Right cardiac atrium (tissue), 5 donors: Measurements from ENCODE around the gene DGKI. TPM values are rescaled to one million over a fixed set of nuclear protein-coding genes. Genes with fewer than 3 reads are reported as not detected.

Experiments used
- ATAC-seq, 2 donors: fragments of 200-7000 bp; cut with Tn5 transposase; one replicate each; pipeline versions ENCODE4 v1.8.0 to v1.9.1; 2020; ENCODE audit warnings: moderate library complexity in 2 of 2, mild to moderate bottlenecking in 1 of 2
- DNase-seq, 3 donors: peaks; one replicate each; pipeline ENCODE4 v3.0.0-alpha.2; 2020
- H3K27ac ChIP-seq: one replicate; pipeline ENCODE4 v1.5.1; 2013; ENCODE audit warnings: mild to moderate bottlenecking, low read length, control low read depth, moderate library complexity
- H3K27me3 ChIP-seq: one replicate; pipeline ENCODE4 v1.6.1; 2013; ENCODE audit not compliant: control insufficient read depth, insufficient read depth
- H3K4me1 ChIP-seq: one replicate; pipeline ENCODE4 v1.6.1; 2013; ENCODE audit warnings: low read length; ENCODE audit not compliant: control insufficient read depth, insufficient read depth
- H3K4me3 ChIP-seq: one replicate; pipeline ENCODE4 v1.5.1; 2013; ENCODE audit warnings: low read length, control low read depth
- H3K9me3 ChIP-seq: one replicate; pipeline ENCODE4 v1.6.1; 2013; ENCODE audit warnings: low read length; ENCODE audit not compliant: control insufficient read depth
- WGBS: extraction: QIAGEN DNeasy Blood & Tissue Kit; methylation state at CpG from one replicate; pipeline ENCODE4 v1.1.7; 2013; 5-methylcytosine and 5-hydroxymethylcytosine counted together
- intact Hi-C, 4 donors: fragments of 100-400 bp; cut with DNase I; formaldehyde crosslinking; loops; one replicate each; pipeline versions ENCODE4 v1.11.0 to v1.14.0; 2022 to 2023
- polyA plus RNA-seq: library from polyadenylated mRNA; stranded (reverse); fragments of 200-250 nt; gene quantifications from one replicate; pipeline ENCODE4 v1.2.3, GENCODE V29; 2013
- total RNA-seq, 4 donors: library from RNA; stranded (reverse); fragmentation: NEBNext Ultra II Directional; extraction: Animal tissue kit (Norgen Biotek cat#: 25700); gene quantifications; one replicate each; pipeline ENCODE4 v1.2.1, GENCODE V29; 2021
- donor health status: healthy with polysubstance abuse.
- donor health status: DM: no; HTN: yes; CAD: no.
- donor health status: DM: no; HTN: no; CAD: no.
- donor health status: DM: no; HTN: yes; CAD: no; lungs with severe emphysema.
- donor health status: DM: yes; HTN: yes; CAD: no.

Gene DGKI
- total and polyA plus RNA-seq, 5 donors, result 2.1 to 14.9 (median 7.7) TPM

GRCh38 chr7:137753948-137754851 is 92.6 kb downstream of the DGKI start:
- DNase-seq, result no peak
- Histone ChIP-seq H3K4me3 (peak overlapping the region; percentile 0), H3K4me1 (peaks cover 5% of the 10 kb centered on the region), H3K9me3 (no peaks in the 10 kb centered on the region), H3K27me3 (peaks cover 2% of the 10 kb centered on the region), H3K27ac (no peak overlapping the region)
- intact Hi-C loops, result no loop called here
- peak in 1 of 2 donors; percentile 31 for ATAC-seq
- 28% methylated on average over 11 of the region's 11 CpGs for WGBS

GRCh38 chr7:137753575-137753947 is 93.2 kb downstream of the DGKI start:
- WGBS, result 61% methylated on average over 3 of the region's 3 CpGs
- DNase-seq, result no peak
- no peak overlapping the region for H3K4me3 ChIP-seq
- no peak for ATAC-seq
- H3K27me3 ChIP-seq, result peaks cover 2% of the 10 kb centered on the region
- H3K4me1 ChIP-seq, result peaks cover 5% of the 10 kb centered on the region
- H3K9me3 ChIP-seq, result no peaks in the 10 kb centered on the region
- intact Hi-C loops, result no loop called here
- no peak overlapping the region for H3K27ac ChIP-seq

- Histone ChIP-seq H3K4me3 (no peak overlapping the region), H3K4me1 (peaks cover 5% of the 10 kb centered on the region), H3K9me3 (no peaks in the 10 kb centered on the region), H3K27ac (no peak overlapping the region), H3K27me3 (peaks cover 2% of the 10 kb centered on the region)
- 57% methylated on average over 4 of the region's 4 CpGs for WGBS
- DNase-seq (no peak), ATAC-seq (no peak)
- intact Hi-C loops, result no loop called here
Observed at GRCh38 chr7:137753067-137753466, 93.7 kb downstream of the DGKI start.

- H3K27me3 ChIP-seq, result peaks cover 2% of the 10 kb centered on the region
- WGBS, result 87% methylated on average over 6 of the region's 6 CpGs
- no peak for ATAC-seq
- H3K9me3 ChIP-seq, result no peaks in the 10 kb centered on the region
- peaks cover 5% of the 10 kb centered on the region for H3K4me1 ChIP-seq
- no peak overlapping the region for H3K27ac ChIP-seq
- intact Hi-C loops, result no loop called here
- H3K4me3 ChIP-seq, result no peak overlapping the region
- DNase-seq, result no peak
Observed at GRCh38 chr7:137751361-137752009, 95.3 kb downstream of the DGKI start.

GRCh38 chr7:137747359-137748031 is 99.3 kb downstream of the DGKI start:
- Histone ChIP-seq H3K27ac (no peak overlapping the region), H3K27me3 (peaks cover 2% of the 10 kb centered on the region), H3K4me1 (no peaks in the 10 kb centered on the region), H3K4me3 (no peak overlapping the region), H3K9me3 (no peaks in the 10 kb centered on the region)
- ATAC-seq (no peak), DNase-seq (no peak)
- WGBS, result 82% methylated on average over 7 of the region's 7 CpGs
- intact Hi-C loops, result no loop called here

- no peaks in the 10 kb centered on the region for H3K27me3 ChIP-seq
- ATAC-seq, result no peak
- H3K4me1 ChIP-seq, result no peaks in the 10 kb centered on the region
- intact Hi-C loops, result no loop called here
- DNase-seq, result no peak
- WGBS, result 96% methylated on average over 2 of the region's 2 CpGs
- no peak overlapping the region for H3K4me3 ChIP-seq
- no peak overlapping the region for H3K27ac ChIP-seq
- no peaks in the 10 kb centered on the region for H3K9me3 ChIP-seq
Observed at GRCh38 chr7:137743021-137743420, 103.8 kb downstream of the DGKI start.

GRCh38 chr7:137742051-137742450 is 104.7 kb downstream of the DGKI start:
- Histone ChIP-seq H3K4me3 (no peak overlapping the region), H3K27me3 (no peaks in the 10 kb centered on the region), H3K9me3 (no peaks in the 10 kb centered on the region), H3K4me1 (no peaks in the 10 kb centered on the region), H3K27ac (no peak overlapping the region)
- intact Hi-C loops, result no loop called here
- DNase-seq (no peak), ATAC-seq (no peak)
- 75% methylated on average over 3 of the region's 3 CpGs for WGBS

- H3K27ac ChIP-seq, result no peak overlapping the region
- no peak for DNase-seq
- H3K27me3 ChIP-seq, result no peaks in the 10 kb centered on the region
- no peaks in the 10 kb centered on the region for H3K9me3 ChIP-seq
- WGBS, result 89% methylated on average over 2 of the region's 2 CpGs
- no peak overlapping the region for H3K4me3 ChIP-seq
- intact Hi-C loops, result no loop called here
- H3K4me1 ChIP-seq, result no peaks in the 10 kb centered on the region
- ATAC-seq, result no peak
Observed at GRCh38 chr7:137741443-137741842, 105.3 kb downstream of the DGKI start.

- WGBS, result 45% methylated on average over 5 of the region's 5 CpGs
Observed at GRCh38 chr7:137734221-137734620, 112.6 kb downstream of the DGKI start.

GRCh38 chr7:137732168-137732567 is 114.6 kb downstream of the DGKI start:
- no peaks in the 10 kb centered on the region for H3K9me3 ChIP-seq
- ATAC-seq, result no peak
- no peak for DNase-seq
- peaks cover 1% of the 10 kb centered on the region for H3K4me1 ChIP-seq
- no peak overlapping the region for H3K4me3 ChIP-seq
- WGBS, result 72% methylated on average over 2 of the region's 2 CpGs
- intact Hi-C loops, result no loop called here
- no peaks in the 10 kb centered on the region for H3K27me3 ChIP-seq
- H3K27ac ChIP-seq, result no peak overlapping the region

More at GRCh38 chr7:137734221-137734620, 112.6 kb downstream of the DGKI start:
- Histone ChIP-seq H3K27ac (no peak overlapping the region), H3K9me3 (no peaks in the 10 kb centered on the region), H3K27me3 (no peaks in the 10 kb centered on the region), H3K4me3 (no peak overlapping the region), H3K4me1 (peaks cover 1% of the 10 kb centered on the region)
- intact Hi-C loops, result no loop called here
- no peak for ATAC-seq
- DNase-seq, result no peak

GRCh38 chr7:137731436-137731835 is 115.3 kb downstream of the DGKI start:
- ATAC-seq, result no peak
- Histone ChIP-seq H3K4me3 (no peak overlapping the region), H3K27me3 (no peaks in the 10 kb centered on the region), H3K27ac (no peak overlapping the region), H3K9me3 (no peaks in the 10 kb centered on the region), H3K4me1 (peaks cover 1% of the 10 kb centered on the region)
- WGBS, result 92% methylated on average over 5 of the region's 5 CpGs
- intact Hi-C loops, result no loop called here
- no peak for DNase-seq
